ENCODE measurements around the gene NIM1K.

GRCh38 chr5:43279548-43280274, 87.7 kb downstream of the NIM1K start:
- TF ChIP-seq, protein P1, sequence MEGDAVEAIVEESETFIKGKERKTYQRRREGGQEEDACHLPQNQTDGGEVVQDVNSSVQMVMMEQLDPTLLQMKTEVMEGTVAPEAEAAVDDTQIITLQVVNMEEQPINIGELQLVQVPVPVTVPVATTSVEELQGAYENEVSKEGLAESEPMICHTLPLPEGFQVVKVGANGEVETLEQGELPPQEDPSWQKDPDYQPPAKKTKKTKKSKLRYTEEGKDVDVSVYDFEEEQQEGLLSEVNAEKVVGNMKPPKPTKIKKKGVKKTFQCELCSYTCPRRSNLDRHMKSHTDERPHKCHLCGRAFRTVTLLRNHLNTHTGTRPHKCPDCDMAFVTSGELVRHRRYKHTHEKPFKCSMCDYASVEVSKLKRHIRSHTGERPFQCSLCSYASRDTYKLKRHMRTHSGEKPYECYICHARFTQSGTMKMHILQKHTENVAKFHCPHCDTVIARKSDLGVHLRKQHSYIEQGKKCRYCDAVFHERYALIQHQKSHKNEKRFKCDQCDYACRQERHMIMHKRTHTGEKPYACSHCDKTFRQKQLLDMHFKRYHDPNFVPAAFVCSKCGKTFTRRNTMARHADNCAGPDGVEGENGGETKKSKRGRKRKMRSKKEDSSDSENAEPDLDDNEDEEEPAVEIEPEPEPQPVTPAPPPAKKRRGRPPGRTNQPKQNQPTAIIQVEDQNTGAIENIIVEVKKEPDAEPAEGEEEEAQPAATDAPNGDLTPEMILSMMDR (IDR thresholded peaks at IDR 0.05; ENCODE audit: low read depth, low read length), result no peak
- TF ChIP-seq EZH2phosphoT487 (IDR thresholded peaks at IDR 0.05; ENCODE audit: low read depth), result no peak

Data from OCI-LY3 (cell line).